GM19035 (cell line): ENCODE data around the gene HAO1.
"Not testable (repeated sequence)": the region's sequence is repeated elsewhere in the genome, so short reads cannot be mapped to it uniquely, and the experiment has no call there.

ENCODE experiments used
- ATAC-seq: cut with Tn5 transposase; IDR thresholded peaks from one replicate; pipeline ENCODE4 v1.9.1; 2021; ENCODE audit not compliant: unreplicated experiment

Gene HAO1

DNA sequence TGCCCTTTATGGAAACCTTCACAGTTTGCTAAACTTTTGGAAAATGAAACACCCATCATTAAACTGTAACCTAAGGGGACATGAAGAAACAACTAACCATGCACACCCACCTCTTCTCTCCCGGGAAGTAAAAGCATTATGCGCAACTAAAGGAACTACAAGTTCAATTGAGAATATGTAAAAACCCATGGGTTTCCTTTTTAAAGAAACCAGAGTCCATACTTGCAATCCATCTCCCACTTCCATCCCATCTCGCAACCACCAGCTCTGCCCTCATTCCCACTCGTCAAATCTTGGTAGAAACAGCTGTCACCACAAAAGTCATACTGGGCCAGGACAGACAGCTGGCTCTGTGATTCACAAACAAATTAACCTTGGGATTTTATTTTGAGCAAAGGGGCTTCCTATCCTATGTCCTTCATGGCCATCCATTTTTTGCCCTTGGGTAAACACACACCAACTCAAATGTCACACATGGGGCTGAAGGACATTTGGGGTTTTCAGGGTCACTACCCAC lies 81.5 kb downstream of the HAO1 start:
- ATAC-seq, result no peak

DNA sequence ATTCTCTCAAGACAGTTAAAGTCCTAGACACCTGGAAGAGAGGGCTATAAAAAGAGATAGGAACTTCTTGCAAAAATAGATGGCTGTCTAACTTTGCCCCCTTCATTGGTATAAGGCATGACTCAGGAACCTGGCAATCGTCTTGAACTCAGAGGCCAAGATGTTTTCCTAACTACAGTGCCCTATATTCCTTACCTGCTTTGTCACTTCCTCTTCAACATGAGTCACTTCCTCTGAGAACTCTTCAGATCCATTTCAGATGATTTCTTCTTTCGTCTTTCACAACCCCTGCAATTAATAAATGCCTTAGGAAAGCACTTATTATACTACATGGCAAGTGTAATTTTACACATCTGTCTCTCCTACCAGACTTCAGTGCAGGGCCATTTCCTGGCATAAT lies 83.5 kb downstream of the HAO1 start:
- no peak for ATAC-seq

DNA sequence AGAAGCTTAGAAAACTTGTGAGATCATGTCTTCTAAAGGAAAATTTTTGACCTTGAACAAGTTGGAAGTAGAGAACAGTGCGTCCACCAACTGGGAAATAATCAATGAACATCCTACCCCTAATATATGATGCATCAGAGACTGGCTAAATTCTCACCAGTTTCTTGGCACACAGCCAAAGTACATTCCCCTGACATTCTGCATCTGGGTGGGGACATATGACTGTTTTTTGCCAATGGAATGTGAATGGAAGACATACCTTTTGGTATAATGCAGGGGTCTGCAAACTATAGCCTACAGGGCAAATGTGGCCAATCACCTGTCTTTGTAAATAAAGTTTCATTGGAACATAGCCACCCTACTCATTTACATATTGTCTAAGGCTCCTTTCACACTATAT lies 84.7 kb downstream of the HAO1 start:
- no peak for ATAC-seq

DNA sequence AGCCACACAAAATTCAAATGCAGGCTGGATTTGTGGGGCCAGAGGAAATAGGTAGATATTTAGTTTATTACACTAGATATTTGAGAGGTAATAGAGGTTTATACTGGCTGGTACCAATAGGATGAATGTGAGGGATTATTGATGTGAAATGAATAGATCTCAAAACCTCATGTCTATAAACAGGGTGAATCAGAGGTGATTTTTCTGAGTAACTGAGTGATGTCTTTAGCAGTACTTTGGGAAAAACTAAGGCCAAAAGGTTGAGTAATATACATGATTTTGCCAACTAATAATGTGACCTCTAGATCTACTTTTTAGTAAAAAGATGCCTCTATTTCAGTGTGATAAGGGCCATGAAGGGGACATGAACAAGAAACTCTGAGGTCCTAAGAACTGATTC lies 86.8 kb downstream of the HAO1 start:
- ATAC-seq, result no peak

DNA sequence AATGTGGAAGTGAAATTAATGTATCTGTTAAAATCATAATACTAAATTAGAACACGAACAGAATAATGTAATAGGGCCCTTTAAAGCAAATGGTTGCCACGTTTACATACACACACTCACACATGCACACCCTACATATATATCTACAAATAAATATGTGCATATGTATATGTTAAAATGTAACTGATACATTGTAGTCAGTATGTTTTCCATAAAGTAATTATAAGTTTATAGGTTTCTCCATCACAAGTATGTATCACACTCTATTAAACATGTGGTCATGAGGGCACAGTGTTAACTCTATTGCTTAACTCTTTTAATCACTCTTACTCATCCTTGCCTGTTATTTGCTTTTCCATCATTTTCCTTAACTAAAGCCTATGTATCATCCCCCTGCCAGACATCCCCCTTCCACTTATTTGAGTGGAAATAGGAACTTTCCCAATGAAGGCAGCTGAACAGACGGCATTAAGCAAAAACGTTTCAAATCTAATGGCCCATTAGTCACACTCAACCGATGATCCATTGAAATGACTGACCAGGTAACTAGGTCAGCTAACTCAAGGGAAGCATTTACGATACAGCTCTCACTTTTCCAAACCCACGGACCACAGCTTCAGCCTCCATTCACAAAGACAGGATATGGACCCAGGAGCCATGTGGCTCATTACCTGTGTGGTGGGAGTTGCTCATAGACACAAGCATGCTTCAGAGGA lies 89.3 kb downstream of the HAO1 start:
- ATAC-seq, result no peak

DNA sequence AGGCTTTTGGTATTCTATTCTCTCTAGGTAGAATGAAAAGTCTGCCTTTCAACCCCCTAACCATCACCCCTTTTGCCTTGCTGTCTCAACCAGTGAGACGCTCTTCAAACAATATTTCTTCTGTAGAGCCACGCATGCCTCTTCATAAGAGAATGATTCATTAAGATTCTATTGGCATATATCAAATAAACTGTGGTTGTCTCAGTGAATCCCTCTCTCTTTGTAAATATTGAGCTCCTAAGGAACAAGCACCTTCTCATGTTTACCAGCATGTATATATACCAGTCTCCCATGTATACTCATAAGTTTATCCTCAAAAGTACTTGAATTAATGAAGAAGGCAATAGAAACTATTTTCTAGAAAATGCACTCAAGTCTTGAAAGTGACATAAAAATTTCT lies 90.6 kb downstream of the HAO1 start:
- no peak for ATAC-seq

DNA sequence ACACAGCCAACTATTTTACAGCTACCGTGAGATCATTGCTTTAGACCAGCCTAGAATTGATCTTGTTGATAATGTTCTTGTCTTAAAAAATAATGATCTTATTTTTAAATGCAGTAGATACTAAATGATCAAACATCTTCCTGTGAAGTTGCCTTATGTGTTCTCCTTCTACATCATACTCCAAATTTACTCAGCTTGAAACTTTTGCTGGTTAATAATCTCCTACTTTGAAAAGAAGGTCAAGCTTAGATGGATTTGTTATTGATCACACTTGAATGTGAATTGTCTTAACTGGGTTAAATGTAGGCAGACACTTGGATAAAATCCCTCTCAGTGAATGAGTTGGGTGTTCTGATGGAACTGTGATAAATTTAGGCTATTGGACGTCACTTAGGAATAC lies 91.9 kb downstream of the HAO1 start:
- no peak for ATAC-seq

DNA sequence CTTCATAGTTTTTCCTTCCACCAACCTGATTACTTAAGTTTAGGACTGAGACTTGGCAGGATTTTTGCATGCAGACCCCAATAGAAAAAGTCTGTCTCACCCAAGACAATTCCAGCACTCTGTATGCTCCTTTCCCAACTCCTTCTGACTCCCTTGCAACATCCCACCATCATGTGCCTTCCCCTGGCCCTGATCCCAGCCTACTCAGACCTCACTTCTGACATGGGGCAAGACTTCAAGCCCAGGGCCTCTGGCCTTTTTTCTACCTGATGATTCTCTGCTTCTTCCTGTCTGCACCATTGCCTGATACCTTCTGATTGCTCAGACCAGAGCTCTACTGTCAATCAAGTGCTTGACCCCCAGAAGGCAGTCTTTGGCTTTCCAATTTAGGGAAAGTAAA lies 96.6 kb downstream of the HAO1 start:
- no peak for ATAC-seq

DNA sequence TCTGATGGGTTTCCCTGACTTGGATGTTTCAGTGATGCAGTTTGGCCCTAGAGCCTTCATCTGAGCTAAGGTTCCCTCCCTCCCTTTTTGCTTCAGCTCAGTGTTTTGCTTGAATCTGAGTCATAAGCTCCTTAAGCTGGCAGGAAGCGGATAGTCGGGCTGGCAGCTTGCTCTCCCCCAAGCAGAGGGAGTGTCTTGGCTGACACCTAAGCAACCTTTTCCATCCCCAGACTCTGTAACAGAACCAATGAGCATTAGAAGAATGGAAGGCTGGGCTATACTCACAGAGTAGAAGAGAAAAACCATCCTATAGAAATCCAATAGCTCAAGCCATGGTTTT lies 98.3 kb downstream of the HAO1 start:
- no peak for ATAC-seq

DNA sequence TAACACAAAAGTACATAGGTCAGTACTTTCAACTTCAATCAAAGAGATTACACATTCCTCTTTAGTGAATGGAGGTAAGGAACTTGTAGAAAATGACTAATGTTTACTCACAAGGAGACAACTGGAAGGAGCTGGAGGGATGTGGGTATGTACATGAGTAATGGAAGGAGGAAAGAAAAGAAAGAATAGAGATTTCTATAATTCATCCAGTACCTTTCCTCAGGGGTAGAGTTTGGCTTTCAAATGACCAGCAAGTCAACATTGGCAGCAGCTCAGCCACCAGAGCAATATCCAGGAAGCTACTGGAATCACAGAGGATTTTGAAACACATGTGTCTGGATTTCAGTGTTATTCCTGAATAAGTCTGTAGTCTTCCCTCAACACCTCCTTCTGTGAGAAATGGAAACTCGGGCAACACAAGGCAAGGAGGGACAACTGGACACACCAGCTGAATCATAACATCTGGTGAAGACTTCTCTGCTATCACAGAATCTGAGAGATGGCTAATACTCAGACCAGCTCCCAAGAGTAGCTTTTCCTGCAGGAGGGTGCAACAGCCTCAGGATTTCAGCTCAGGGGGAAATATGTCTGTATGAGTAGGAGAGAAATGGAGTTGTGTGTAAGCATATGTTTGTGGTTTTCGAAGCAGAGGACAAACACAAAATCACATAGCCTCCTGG lies 98.8 kb downstream of the HAO1 start:
- ATAC-seq, result no peak

DNA sequence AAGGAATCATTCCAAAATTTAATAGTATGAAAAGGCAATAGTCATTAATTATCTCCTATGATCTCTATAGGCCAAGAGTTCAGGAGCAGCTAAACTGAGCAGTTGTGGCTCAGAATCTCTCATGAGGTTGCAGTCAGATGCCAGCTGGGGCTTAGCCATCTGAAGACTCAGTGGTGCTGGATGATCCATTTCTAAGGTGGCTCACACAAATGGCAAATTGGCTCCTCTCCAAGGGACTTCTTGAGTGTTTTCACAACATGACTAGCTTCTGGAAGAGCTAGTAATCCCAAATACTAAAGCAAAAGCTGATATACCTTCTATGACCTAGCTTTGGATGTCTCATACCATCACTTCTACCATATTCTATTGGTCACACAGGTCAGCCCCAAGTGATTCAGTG lies 104.2 kb downstream of the HAO1 start:
- no peak for ATAC-seq

DNA sequence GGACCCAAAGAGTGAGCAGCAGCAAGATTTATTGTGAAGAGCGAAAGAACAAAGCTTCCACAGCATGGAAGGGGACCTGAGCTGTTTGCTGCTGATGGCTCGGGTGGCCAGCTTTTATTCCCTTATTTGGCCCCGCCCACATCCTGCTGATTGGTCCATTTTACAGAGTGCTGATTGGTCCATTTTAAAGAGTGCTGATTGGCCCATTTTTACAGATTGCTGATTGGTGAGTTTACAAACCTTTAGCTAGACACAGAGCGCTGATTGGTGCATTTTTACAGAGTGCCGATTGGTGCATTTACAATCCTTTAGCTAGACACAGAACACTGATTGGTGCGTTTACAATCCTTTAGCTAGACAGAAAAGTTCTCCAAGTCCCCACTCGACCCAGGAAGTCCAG lies 105.8 kb downstream of the HAO1 start:
- ATAC-seq, result not testable (repeated sequence)
